Activated gamma-delta T cell (primary cell): ENCODE results near the gene ITGA2B.
"Not testable (repeated sequence)": the region's sequence is repeated elsewhere in the genome, so short reads cannot be mapped to it uniquely, and the experiment has no call there.

ENCODE experiments used
- DNase-seq: peaks from one replicate; lab custom pipeline; 2025; lab: John Stamatoyannopoulos, UW
- total RNA-seq, 2 donors: gene quantifications; one replicate each; lab custom pipeline; 2026; lab: John Stamatoyannopoulos, UW

ITGA2B gene
- 0.92 to 1.7 reads per million in 2 donors for total RNA-seq

DNA sequence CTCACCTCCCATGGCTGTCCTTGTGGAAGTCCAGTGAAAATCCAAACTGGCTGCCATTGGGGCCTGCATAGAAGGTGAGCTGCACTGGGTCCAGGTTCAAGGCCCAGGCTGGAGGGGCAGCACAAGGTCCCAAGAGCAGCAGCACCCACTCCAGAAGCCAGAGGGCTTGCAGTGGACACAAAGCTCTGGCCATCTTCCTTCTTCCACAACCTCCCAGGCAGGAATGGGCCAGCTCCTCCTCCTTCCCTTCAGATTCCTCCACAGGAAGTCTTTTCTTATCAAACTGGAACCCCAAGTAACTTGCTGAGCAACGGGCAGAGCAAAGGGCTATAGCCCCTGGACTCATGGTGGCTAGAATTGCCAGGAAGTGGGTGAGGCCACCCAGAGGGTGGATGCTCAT lies at the start of gene ITGA2B:
Gene ITGA2B, minus strand, starts transcription at position 369 of the 400 bp plus-strand sequence. Its CDS starts 176 bp downstream, at position 193.
- DNase-seq: no peak

DNA sequence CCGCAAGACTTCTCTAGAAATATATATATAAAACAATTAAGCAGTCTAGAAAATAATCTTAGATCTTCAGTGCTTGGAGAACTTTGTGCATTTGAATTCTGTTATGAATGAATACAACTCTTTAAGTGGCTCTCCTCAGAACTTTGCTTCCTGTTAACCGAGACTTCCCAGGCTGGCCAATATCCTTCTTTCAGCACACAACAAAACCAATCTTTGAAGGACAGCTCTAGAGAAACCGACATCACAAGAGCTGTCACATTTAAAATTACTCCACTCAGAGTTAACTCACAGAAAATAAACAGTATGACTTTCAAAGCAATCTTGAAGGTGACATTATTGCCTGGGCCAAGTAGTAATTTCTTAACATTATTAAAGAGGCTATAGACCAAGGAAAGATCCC lies 49.7 kb upstream of the ITGA2B start:
- DNase-seq: no peak

DNA sequence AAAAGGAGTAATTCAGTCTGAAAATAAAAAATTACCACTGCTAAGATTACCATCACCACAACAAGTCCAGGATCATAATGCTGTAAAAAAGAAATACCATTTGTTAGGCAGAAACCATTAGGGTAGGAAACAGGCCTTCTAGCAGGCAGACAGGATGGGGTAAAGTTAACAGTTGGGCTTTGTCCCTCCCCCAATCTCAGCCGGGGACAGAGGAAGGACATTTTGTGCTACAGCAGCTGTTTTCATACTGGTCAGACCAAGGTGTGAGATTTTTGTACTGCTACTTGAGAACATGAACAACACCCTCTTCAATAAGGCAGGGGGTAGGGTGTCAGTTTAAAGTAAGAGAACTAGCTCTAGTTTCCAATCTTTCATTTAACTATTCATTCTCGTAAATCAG lies 49.2 kb upstream of the ITGA2B start:
- DNase-seq: no peak

DNA sequence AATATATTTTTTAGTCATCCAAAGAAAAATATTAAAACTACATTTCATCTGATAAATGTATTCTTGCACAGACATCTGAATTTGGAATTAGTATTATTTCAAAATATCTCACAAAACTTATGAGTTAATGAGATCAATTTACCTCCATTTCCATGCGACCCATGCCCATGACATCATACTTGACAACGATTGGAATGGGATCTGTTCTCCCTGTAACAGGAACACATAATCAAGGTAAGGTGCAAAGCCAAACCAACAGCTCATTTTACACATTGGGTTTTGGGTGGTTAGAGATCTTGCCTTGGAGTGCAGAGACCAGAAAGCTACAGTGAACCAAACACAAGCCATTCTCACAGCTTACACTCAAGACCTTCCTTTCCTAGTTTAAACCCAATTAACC lies 46.9 kb upstream of the ITGA2B start:
- DNase-seq: no peak

DNA sequence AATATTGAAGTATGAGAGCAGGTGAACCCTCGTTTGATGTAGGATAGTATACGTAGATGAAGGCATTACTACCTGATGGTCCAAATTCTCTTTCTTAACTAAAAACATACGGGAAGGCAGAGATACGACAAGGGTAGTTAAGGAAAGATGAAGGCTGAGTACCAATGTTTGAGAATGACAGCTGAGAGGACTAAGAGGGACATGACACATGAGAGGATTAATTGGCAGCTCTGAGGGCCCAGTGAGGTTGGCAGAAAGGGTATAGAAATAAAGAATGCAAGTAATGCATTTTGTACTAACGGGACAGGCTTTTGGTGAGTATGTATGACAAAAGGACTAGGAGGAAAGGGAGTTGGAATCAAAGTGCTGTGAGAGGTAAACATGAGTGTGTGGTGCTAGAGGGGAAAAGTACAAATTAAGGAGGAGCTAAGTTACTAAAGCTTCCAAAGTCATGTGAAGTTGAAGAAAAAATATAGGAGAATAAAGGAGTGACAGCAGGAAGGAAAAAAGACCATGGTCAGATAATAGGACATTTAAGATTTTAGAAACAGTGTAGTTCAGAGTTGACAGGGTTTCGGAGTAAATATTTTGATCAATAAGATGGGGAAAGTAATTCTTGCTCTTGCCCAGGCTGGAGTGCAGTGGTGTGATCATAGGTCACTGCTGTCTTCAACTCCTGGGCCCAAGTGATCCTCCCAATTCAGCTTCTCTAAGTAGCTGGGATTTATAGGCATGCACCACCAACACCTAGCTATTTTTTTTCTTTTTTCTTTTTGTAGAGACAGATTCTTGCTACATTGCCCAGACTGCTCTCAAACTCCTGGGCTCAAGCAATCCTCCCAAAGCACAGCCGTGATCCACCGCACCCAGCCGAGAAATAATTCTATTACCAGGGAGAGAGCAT lies 43.1 kb upstream of the ITGA2B start:
- no peak for DNase-seq

DNA sequence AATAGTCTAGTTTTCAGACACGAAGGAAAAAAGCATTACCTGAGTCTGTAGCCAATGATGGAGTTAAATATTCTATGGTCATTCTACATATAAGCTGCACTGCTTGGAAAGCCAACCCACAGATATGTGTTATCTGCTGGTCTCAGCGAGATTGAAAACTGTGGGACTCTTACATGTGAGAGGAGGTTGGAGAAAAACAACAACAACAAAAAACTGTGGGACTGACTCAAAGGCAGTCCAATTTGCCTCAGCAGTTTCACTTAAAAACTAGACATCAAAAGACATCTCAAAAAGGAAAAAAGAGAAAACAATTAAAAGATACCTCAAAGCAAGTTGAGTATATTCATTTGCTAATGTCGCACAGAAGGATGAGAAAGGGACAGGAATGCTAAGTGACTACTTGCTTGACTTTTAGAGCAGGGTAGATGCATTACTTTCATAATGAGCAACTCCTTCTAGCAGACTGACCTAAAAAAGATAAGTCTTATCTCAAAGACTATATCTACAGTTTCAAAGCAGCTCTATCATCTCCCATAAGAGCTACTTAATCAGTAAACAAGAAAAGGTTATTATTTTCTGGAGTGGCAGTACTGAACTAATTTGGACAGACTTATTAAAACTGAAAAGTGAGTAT lies 35.5 kb upstream of the ITGA2B start:
- DNase-seq: no peak

DNA sequence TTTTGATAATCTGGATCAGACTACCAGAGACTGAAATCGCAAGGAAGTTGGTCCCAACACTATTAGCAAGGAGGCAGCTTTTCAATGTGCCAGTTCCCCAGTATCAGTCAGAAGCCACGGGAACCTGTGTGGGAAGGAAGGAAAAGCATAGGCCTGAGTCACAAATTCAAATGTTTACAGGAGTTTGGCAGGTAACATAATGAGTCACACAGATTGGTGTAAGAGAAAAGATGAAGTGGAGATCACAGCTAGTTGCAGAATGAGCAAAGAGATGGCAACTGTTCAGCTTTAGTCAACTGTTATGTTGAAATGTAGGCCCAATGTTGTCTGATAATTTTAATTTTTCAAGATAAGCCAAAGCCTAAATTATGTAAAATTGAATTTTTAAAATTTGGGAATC lies 28.1 kb upstream of the ITGA2B start:
- no peak for DNase-seq

DNA sequence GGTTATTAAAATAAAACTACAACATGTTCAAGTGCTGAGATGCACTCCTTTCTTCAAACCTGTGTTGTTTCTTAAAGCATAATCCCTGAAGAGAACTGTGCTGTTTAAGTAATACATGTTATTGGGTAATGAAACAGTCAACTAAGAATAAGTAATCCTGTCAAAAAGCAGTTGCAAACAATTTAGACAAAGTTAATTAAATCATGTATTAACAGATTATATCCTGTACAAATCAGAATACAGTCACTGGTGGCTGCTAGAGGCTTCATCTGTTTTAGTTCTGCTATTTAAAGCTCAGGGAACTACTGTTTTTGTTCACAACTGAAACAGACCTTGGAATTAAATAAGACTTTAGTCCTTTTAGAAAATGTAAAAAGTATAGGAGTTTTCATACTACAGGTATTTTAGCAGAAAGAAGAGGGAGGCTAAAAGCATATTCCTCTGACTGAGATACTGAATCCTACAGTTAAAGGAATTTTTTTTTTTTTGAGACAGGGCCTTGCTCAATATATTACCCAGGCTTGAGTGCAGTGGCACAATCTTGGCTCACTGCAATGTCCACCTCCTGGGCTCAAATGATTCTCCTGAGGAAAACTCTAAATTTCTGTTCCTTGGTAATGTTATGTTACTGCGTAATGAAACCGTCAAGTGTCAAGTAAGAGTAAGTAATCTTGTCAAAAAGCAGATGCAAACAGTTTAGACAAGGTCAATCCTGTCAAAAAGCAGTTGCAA lies 27.3 kb upstream of the ITGA2B start:
- no peak for DNase-seq

DNA sequence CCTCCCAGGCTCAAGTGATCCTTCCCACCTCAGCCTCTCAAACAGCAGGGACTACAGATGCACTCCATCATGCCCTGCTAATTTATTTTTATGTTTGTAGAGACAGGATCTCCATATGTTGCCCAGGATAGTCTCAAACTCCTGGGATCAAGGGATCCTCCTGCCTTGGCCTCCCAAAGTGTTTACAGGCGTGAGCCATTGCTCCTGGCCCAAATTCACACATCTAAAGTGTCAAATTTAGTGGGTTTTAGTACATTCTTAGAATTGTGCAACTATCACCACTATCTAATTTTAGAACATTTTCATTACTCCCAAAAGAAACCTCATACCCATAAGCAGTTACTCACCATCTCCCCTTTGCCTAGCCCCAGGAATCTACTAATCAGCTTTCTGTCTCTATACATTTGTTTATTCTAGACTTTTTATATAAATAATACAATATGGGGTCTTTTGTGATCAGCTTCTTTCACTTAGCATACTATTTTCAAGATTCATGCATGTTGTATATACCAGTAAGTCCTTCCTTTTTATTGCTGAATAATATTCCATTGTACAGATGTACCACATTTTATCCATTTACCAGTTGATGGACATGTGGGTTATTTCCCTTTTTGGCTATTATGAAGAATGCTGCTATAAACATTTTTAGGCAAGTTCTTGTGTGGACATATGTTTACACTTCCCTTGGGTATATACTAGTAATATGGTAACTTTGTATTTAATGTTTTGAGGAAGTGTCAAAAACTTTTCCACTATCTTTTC lies 25.1 kb upstream of the ITGA2B start:
- no peak for DNase-seq

DNA sequence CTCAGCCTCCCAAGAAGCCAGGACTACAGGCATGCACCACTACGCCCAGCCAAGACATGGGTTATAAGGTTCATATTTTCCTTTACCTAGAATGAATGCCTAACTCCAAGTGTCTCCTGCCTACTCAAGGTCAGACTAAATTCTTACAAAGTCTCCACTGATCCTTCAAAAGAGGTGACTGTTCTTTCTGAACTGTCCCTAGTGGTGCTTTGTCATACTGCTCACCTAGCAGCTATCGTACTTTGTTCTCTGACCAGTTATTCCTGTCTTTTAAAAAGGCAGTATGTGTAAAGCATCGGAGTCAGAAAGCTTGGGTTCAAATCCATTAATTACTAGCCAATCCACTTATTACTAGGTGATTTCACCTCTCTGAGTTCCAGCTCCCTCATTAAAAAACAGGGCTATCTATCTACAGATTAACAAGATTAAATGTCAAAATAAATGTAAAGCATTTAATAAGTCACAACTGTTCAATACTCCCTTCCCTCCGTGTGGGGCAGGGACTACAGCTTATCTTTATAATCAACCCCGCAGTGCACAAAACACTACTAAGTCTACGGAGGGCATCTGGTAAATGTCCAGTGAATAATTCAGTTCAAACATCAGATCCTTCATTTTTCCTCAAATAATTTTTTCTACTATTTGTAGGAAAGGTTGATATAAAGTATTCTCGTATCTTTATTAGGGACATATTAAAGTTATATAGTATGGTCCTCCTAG lies 20.0 kb upstream of the ITGA2B start:
- no peak for DNase-seq

DNA sequence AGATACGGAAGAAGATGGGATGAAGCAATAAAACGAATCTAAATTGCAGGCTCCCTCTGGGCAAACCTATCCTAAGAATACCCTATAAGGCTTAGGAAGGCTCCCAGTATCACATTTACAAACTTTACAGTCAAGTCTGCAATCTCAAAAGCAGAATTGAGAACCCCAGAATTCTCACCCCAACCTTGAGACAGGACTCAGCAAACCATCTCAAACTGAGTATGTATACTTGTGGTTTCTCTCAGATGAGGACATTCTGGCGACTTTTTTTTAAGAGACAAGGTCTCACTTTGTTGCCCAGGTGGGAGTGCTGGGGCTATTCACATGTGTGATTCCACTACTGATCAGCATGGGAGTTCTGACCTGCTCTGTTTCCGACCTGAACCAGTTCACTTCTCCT lies 19.3 kb upstream of the ITGA2B start:
- no peak for DNase-seq

DNA sequence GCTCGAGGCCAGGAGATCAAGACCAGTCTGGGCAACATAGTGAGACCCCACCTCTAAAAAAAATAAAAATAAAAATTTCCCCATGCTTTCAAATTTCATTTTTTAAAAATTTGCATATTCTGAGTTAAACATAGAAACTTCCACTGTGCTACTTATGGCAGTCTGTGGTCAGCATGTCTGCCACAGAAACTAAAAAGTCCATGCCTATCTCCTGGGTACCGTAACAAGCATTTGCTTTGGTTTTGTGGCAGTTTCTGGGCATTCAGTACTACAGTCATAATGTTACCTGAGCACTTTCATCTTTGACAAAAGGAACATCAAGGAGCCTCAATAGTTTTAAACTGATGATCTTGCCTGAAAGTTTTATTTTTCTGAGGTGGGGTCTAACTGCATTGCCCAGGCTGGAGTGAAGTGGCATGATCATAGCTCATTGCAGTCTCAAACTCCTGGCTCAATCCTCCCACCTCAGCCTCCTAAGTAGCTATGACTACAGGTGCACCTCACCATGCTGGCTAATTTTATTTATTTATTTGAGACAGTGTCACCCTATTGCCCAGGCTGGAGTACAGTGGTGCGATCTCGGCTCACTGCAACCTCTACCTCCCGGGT lies 13.2 kb upstream of the ITGA2B start:
- no peak for DNase-seq

DNA sequence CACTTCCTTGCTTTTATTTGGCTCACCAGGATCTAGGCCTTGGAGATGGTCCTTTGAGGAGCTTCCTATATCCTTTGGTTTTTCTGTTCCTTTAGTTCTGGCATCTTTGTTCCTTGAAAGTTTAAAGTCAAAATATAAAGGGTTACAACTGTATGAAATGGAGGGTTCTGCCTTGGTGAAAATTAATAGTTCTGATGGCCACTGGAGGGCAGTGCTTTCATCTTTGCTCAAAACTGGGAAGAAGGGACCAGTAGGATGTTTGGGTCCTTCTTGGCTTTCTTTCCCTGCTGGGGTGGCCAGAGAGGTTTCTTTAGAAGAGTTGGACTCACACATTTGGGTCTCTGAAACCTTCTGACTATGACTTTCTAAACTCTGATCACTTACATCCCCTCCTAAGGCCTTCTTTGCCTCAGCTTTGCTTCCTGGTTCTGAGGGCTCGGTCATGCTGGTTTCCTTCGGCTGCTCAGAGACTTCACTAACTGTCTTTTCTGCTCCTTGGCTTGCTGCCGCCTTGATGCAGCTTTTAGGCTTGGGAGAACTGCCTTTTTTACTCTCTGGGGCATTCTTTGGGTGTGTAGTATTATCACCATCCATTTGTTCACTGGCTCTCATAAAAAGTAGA lies 10.9 kb upstream of the ITGA2B start:
- DNase-seq: no peak

DNA sequence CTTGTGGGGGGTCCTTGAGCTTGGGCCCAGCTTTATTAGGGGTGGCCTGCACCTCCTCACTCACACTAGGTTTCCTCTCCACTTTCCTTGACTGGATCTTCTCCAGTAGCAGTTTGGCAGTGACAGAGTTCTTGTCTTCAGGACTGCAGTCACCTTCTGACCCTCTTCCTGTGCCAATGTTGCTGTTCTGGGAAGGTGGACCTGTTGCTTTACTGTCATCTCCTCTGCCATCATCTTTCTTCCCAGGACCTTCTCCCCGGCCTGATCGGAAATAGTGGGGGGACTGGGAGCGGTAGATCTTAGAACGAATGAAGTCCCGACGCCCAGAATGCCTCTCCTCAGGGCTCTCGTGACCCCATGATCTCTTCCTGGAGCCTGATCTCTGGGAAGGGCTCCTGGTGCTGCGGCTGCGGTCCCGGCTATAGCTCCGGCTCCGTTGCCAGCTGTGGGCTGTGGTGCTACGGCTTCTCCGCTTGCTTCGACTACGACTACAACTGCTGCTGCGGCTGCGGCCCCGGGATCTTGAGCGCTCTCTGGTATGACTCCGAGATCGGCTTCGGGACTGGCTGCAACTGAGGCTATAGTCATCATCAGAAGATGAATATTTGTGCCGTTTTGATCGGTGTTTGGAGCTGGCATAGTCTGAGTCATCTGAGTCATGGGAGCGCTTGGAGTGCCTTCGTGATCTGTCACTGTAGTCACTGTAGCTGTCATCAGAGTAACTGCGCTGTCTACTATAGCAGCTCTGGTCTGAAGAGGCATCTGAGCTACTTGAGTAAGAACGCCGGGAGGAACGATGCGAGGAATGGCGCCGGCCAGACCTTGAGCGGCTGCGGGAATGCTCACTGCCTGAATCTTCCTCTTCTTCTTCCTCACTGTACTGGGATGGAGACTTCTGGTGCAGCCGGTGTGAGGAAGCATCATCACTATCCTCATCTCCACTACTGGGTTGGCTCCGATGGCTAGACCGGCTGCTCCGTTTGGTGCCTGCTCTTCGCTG lies 9.5 kb upstream of the ITGA2B start:
- DNase-seq: no peak

DNA sequence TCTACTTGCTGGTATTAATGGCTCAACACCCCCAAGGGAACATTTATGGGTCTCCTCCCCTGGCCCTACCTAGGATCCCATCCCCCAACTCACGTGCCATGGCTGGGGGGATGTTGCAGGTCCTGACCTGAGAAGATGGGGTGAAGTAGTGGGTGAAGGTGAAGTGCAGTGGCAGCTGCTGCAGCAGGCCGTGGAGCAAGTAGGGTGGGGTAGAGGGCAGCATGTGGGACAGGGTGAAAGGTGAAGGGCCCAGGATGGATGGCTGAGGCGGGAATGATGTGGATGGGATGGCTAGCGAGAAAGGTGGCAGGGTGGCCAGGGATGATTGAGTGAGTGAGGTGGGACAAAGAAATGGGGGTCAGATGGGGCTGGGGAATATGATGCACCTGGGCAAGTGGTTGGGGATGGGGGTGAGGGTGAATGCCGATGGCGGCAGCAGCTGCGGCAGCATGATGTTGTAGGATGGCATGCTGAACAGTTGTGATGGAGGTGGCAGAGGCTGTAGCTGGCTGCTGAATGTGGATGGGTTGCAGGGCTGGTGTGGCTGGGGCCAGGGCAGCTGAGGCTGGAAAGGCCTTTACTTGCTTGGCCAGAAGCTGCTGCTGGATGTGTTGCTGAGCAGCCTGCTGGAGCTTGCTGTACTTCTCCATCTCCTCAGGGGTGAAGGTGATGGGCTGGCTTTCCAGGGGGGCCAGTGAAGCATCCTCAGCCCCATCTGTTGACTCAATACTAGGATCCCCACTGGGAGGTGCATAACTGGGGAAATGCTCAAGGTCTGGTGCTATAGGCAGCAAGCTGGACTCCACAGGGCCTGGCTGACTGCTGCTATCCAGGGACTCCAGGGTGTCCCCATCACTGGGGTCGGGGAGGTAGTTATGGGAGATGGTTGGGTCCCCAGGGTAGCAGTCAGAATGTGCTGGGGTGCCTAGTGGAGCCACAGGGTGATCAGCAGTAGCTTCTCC lies 8.3 kb upstream of the ITGA2B start:
- no peak for DNase-seq

DNA sequence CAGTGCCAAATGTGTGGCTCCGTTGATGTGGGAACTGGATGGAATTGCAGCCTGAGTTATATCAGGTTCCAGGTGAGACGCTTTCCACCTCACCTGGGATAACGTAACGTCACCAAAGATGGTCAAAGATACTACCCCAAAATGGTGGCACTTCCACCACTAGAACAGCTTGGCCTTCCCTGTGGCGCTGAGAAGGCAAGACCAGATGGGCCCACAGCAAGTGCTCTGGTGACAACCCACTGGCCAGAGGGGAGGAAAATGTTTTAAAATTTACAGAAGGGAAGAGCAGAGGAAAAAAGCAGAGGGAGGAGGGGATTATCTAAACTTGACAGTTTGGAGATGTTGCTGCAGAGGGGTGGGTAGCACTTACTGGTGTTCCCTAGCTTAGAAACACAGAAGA lies 7.5 kb upstream of the ITGA2B start:
- DNase-seq: no peak

DNA sequence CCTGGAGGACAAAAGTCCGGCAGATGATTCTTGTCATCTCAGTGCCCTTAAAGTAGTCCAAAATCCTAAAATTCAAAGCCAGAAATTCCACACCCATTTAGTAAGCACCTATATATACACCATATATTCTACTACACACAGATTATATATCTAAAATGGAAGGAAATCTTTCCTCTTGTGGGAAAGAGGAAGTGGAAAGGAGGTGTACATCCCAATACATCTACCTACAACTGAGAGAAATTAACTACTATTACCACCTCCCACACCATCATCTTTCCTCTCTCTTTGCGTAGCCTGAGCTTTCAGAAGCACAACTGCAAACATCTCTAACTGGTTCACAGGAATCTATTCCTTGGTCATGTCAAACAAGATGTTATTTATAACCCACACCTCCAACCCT lies 5.4 kb upstream of the ITGA2B start:
- no peak for DNase-seq

DNA sequence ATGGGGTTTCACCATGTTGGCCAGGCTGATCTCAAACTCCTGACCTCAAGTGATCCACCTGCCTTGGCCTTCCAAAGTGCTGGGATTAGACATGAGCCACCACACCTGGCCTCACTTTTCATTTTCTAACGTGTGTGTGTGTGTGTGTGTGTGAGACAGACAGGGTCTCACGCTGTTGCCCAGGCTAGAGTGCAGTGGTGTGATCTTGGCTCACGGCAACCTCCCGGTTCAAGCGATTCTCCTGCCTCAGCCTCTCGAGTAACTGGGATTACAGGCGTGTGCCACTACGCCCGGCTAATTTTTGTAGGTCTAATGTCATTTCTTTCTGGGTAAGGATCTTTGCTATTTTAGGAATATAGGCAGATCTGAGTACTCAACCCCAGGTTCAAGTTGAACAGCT lies 4.7 kb upstream of the ITGA2B start:
- DNase-seq: not testable (repeated sequence)
